Sigmoid colon (tissue), 7 donors: ENCODE results near the gene SCG5. TPM values are rescaled to one million over a fixed set of nuclear protein-coding genes. Genes with fewer than 3 reads are reported as not detected.

ENCODE experiments used
- DNase-seq: peaks from one replicate; pipeline ENCODE4 v3.0.0-alpha.2; 2019
- H3K27ac ChIP-seq, 4 donors: fragments of 200-600 bp; sonication (generic); one replicate each; pipeline ENCODE4 v1.5.1; 2016 to 2019; ENCODE audit warnings: mild to moderate bottlenecking in 1 of 4
- H3K27me3 ChIP-seq, 3 donors: fragments of 200-600 bp; sonication (generic); one replicate each; pipeline ENCODE4 v1.5.1; 2019; ENCODE audit warnings: mild to moderate bottlenecking in 1 of 3
- H3K36me3 ChIP-seq, 4 donors: fragments of 200-600 bp; sonication (generic); one replicate each; pipeline ENCODE4 v1.5.1; 2016 to 2019
- H3K4me1 ChIP-seq, 4 donors: fragments of 200-600 bp; sonication (generic); one replicate each; pipeline ENCODE4 v1.5.1; 2017 to 2019
- H3K4me3 ChIP-seq, 4 donors: fragments of 200-600 bp; sonication (generic); one replicate each; pipeline ENCODE4 v1.5.1; 2017 to 2019; ENCODE audit warnings: mild to moderate bottlenecking in 2 of 4, moderate library complexity in 1 of 4
- H3K9me3 ChIP-seq, 4 donors: fragments of 200-600 bp in 3 of 4; sonication (generic) in 3 of 4; one replicate each; pipeline versions ENCODE4 v1.5.1 to v1.6.1; 2013 to 2019
- EP300 ChIP-seq, 4 donors: sonication (generic); formaldehyde crosslinking; IDR thresholded peaks; one replicate each; pipeline ENCODE4 v1.6.1; 2017; ENCODE audit warnings: antibody characterized with exemption in 4 of 4
- POLR2A ChIP-seq, 2 donors: fragments of 450-650 bp; IDR thresholded peaks; one replicate each; pipeline ENCODE4 v1.6.1; 2016; ENCODE audit warnings: antibody characterized with exemption in 2 of 2, mild to moderate bottlenecking in 2 of 2, moderate library complexity in 2 of 2
- POLR2AphosphoS5 ChIP-seq, 4 donors: sonication (generic); formaldehyde crosslinking; IDR thresholded peaks; one replicate each; pipeline ENCODE4 v1.6.1; 2017; ENCODE audit warnings: antibody characterized with exemption in 4 of 4
- WGBS, 2 donors: extraction: QIAGEN DNeasy Blood & Tissue Kit; methylation state at CpG; one replicate each; pipeline ENCODE4 v1.1.7; 2013; 5-methylcytosine and 5-hydroxymethylcytosine counted together
- intact Hi-C: fragments of 100-400 bp; cut with DNase I; formaldehyde crosslinking; loops from one replicate; pipeline ENCODE4 v1.15.1; 2023
- polyA plus RNA-seq, 3 donors: library from polyadenylated mRNA; stranded (reverse); fragments of 200-250 nt; gene quantifications; one replicate each; pipeline ENCODE4 v1.2.3, GENCODE V29; 2013
- total RNA-seq, 4 donors: library from RNA; depleted of rRNA; stranded (reverse); fragments of >200 nt; gene quantifications; one replicate each; pipeline ENCODE4 v1.1.0, GENCODE V29; 2016
- TF ChIP-seq, protein P1 (sequence below), 4 experiments: fragments of 450-650 bp in 3 of 4; fragments of 200-600 bp in 1 of 4; IDR thresholded peaks; one replicate each; pipeline ENCODE4 v1.5.1; 2016 to 2019; ENCODE audit warnings: antibody characterized with exemption in 4 of 4, mild to moderate bottlenecking in 3 of 4, moderate library complexity in 2 of 4
- donor health status: healthy with polysubstance abuse.
- donor health status: Bipolar disorder and iron deficiency.
- donor health status: healthy.

Gene SCG5
- total and polyA plus RNA-seq, 7 donors, result 2.2 to 10.0 (median 3.3) TPM

DNA sequence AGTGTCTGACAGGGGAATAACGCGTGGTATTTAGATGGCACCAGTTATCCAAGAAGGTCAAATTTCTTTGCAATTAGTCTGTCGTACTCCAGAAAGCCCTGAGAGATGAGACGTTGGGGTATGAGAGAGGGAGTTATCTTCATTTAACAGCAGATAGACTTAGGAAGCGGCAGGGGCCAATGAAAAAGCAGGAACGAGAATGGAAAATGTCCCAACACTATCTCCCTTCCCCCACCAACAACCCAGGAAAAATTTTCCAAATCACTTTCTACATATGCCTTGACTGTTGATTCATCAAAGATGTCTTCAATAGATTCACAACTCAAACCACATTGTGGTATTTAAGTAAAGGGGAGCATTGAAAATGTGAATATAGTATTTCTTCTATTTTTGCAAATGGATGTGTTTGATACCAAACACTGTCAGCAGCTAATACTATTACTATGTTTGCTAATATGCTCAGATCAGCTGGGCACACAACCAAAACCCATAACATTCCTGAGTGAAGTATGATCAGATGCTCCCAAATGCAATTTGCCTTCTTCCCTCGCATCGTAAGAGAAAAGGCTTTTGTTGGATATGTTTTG lies 63.0 kb downstream of the SCG5 start:
- no peaks in the 10 kb centered on the region for H3K36me3 ChIP-seq
- H3K4me1 ChIP-seq, result peaks cover 0 to 11% (median 2%) of the 10 kb centered on the region in 4 donors
- WGBS, 2 donors, result 78 to 89% methylated on average over 8 of the region's 8 CpGs
- TF ChIP-seq POLR2AphosphoS5 (IDR thresholded peaks at IDR 0.05) (no peak), POLR2A (IDR thresholded peaks at IDR 0.05) (no peak), EP300 (IDR thresholded peaks at IDR 0.05) (no peak)
- TF ChIP-seq, protein P1, sequence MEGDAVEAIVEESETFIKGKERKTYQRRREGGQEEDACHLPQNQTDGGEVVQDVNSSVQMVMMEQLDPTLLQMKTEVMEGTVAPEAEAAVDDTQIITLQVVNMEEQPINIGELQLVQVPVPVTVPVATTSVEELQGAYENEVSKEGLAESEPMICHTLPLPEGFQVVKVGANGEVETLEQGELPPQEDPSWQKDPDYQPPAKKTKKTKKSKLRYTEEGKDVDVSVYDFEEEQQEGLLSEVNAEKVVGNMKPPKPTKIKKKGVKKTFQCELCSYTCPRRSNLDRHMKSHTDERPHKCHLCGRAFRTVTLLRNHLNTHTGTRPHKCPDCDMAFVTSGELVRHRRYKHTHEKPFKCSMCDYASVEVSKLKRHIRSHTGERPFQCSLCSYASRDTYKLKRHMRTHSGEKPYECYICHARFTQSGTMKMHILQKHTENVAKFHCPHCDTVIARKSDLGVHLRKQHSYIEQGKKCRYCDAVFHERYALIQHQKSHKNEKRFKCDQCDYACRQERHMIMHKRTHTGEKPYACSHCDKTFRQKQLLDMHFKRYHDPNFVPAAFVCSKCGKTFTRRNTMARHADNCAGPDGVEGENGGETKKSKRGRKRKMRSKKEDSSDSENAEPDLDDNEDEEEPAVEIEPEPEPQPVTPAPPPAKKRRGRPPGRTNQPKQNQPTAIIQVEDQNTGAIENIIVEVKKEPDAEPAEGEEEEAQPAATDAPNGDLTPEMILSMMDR (IDR thresholded peaks at IDR 0.05), result no peak
- H3K9me3 ChIP-seq, result no peaks in the 10 kb centered on the region
- H3K4me3 ChIP-seq, result no peak overlapping the region
- no peak for DNase-seq
- H3K27me3 ChIP-seq, result no peaks in the 10 kb centered on the region
- H3K27ac ChIP-seq, result no peak overlapping the region
- intact Hi-C loops, result no loop called here

DNA sequence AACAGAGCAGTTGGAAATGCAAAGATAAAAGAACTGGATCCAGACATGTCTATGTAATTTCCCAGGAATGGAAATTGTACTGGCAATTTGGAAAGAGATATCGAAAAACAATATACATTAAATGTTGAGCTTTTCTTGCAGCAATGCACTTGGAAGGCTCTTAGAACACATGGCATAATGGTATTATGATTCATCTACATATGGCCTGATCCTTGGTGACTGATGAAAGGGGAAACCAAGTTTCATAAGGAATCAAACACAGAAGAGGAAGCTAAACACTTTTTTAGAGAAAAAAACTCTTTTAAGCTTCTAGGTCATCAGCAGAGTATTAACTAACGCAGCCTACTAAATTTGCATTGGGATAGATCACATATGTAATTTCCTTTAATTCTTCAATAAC lies 63.9 kb downstream of the SCG5 start:
- intact Hi-C loops, result no loop called here
- H3K27me3 ChIP-seq, result no peaks in the 10 kb centered on the region
- H3K4me1 ChIP-seq, result peaks cover 0 to 11% (median 2%) of the 10 kb centered on the region in 4 donors
- no peak overlapping the region for H3K27ac ChIP-seq
- 84 to 92% methylated on average over 2 of the region's 2 CpGs for WGBS, 2 donors
- no peak for DNase-seq
- no peaks in the 10 kb centered on the region for H3K9me3 ChIP-seq
- no peak overlapping the region for H3K4me3 ChIP-seq
- H3K36me3 ChIP-seq, result no peaks in the 10 kb centered on the region
- no peak for TF ChIP-seq POLR2AphosphoS5 (IDR thresholded peaks at IDR 0.05)
- TF ChIP-seq, protein P1 (IDR thresholded peaks at IDR 0.05), result no peak
- TF ChIP-seq EP300 (IDR thresholded peaks at IDR 0.05), result no peak
- TF ChIP-seq POLR2A (IDR thresholded peaks at IDR 0.05), result no peak

- no peaks in the 10 kb centered on the region for H3K27me3 ChIP-seq
- H3K4me1 ChIP-seq, result peaks cover 0 to 11% (median 2%) of the 10 kb centered on the region in 4 donors
- no peaks in the 10 kb centered on the region for H3K36me3 ChIP-seq
- no peaks in the 10 kb centered on the region for H3K9me3 ChIP-seq
- intact Hi-C loops, result no loop called here
- DNase-seq, result no peak
- no peak overlapping the region for H3K27ac ChIP-seq
- H3K4me3 ChIP-seq, result no peak overlapping the region
- 54 to 72% methylated on average over 3 of the region's 3 CpGs for WGBS, 2 donors
- TF ChIP-seq POLR2AphosphoS5 (IDR thresholded peaks at IDR 0.05) (no peak), EP300 (IDR thresholded peaks at IDR 0.05) (no peak), POLR2A (IDR thresholded peaks at IDR 0.05) (no peak)
- TF ChIP-seq, protein P1 (IDR thresholded peaks at IDR 0.05), result no peak
Observed at GRCh38 chr15:32706704-32707103, 65.2 kb downstream of the SCG5 start.

DNA sequence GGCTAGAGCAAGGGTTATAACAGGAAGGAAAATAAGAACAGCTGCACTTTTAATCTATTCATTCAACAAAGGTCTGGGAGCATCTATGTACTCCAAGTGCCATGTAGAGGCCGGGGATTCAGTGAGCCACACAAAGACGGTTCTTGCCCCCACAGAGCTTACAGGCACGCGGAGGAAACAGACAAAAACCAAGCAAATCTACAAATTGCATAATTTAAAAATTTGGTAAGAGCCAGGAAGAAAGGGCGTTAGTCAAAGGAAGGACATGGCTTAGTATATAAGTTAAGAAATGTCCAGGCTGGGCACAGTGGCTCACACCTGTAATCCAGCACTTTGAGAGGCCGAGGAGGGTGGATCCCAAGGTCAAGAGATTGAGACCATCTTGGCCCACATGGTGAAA lies 65.9 kb downstream of the SCG5 start:
- peaks cover 0 to 11% (median 2%) of the 10 kb centered on the region in 4 donors for H3K4me1 ChIP-seq
- no peaks in the 10 kb centered on the region for H3K9me3 ChIP-seq
- H3K27me3 ChIP-seq, result no peaks in the 10 kb centered on the region
- intact Hi-C loops, result no loop called here
- DNase-seq, result no peak
- H3K27ac ChIP-seq, result no peak overlapping the region
- TF ChIP-seq EP300 (IDR thresholded peaks at IDR 0.05) (no peak), POLR2AphosphoS5 (IDR thresholded peaks at IDR 0.05) (no peak)
- TF ChIP-seq, protein P1 (IDR thresholded peaks at IDR 0.05), result no peak
- WGBS, 2 donors, result 73 to 74% methylated on average over 6 of the region's 6 CpGs
- no peaks in the 10 kb centered on the region for H3K36me3 ChIP-seq
- no peak overlapping the region for H3K4me3 ChIP-seq
